AG10803 (cell line): ENCODE results near the gene DISC1.
"Not testable (repeated sequence)": the region's sequence is repeated elsewhere in the genome, so short reads cannot be mapped to it uniquely, and the experiment has no call there.

Experiments used
- DNase-seq: peaks from one replicate; pipeline ENCODE4 v3.0.0; 2010; ENCODE audit warnings: low read depth
- H3K4me3 ChIP-seq: 2 replicates; pipeline ENCODE4 v1.5.1; 2011; ENCODE audit warnings: mild to moderate bottlenecking, low read length, control low read depth
- TF ChIP-seq, protein P1 (sequence below): conservative IDR thresholded peaks from 2 replicates; pipeline ENCODE4 v1.5.1; 2011; ENCODE audit warnings: mild to moderate bottlenecking, low read length, control low read depth, inconsistent platforms

Gene DISC1

DNA sequence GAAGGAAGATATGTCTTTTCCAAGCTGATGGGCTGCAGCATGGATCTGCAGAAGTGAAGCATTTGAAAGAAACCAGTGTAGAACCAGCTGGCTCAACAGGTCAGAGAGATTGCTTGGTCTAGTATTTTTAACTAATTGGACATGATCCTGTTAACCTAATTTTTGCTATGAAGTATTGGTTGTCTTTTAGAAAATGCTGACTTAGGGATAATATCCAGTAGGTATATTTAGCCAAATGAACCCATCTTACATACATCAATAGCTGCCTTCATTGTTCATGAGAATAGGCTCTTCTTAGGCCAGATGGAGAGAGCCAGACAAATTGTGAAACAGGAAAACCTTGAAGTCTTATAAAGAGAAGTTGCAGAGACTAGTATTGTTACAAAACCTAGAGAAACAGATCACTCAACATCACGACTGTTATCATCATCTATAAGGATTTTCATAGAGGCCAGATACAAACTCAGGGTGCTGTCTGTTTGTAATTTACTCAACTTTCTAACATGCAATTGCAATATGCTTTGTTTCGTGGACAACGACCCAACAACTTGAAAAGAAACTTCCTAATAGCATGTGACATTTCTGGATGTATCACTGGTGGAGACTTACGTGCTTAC lies 148.2 kb downstream of the DISC1 start:
- DNase-seq, result peak; percentile 53
- TF ChIP-seq, protein P1, sequence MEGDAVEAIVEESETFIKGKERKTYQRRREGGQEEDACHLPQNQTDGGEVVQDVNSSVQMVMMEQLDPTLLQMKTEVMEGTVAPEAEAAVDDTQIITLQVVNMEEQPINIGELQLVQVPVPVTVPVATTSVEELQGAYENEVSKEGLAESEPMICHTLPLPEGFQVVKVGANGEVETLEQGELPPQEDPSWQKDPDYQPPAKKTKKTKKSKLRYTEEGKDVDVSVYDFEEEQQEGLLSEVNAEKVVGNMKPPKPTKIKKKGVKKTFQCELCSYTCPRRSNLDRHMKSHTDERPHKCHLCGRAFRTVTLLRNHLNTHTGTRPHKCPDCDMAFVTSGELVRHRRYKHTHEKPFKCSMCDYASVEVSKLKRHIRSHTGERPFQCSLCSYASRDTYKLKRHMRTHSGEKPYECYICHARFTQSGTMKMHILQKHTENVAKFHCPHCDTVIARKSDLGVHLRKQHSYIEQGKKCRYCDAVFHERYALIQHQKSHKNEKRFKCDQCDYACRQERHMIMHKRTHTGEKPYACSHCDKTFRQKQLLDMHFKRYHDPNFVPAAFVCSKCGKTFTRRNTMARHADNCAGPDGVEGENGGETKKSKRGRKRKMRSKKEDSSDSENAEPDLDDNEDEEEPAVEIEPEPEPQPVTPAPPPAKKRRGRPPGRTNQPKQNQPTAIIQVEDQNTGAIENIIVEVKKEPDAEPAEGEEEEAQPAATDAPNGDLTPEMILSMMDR, result no peak
- no peak overlapping the region for H3K4me3 ChIP-seq

DNA sequence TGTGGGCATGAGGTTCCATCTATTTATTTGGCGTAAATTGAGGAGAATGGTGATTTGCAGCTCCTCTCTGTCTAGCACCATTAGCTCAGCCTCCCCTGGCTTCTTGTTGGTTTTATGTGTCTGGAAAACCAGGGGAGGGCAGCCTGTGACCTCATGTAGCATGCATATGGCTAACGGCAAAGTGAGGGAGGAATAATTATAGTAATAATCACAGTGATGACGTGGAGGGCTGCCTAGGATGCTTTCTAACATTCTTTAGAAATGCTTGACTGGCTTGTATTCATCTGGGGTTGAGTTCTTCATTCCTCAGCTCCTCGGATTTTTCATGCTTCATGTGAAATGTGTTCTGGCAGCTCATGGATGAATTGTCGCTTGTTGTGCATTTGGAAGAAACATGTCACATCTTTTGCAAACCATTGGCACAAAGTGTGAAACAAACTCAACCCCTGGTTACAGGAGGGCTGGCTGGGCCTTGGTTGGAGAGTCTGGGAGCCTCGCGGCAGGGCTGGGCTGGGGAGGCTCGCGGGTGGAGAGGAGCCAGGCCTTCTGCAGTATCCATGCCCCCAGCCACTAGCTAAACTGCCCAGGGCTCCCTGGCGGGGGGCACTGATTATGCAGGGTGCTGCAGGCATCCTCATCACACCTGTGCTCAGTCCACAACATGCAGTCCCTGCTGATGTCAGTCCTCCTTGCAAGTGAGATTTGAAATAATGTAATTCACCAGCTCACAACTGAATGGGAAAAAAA lies 149.6 kb downstream of the DISC1 start:
- peak; percentile 94 for DNase-seq
- H3K4me3 ChIP-seq, result no peak overlapping the region
- TF ChIP-seq, protein P1, result peak; percentile 21

DNA sequence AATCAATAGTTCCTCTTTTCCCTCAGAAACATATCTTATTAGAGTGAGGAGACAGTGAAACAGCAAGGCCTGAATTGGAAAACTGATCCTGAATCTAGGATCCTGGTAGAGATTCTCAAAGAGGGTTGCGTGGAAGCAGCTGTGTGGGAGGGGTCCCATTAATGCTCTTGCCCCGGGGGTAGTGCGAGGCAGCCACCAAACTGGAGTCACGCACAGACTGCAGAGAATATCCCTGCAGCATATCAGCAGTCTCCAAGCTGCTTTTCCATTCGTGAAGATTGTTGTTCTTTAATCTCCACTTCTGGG lies 150.1 kb downstream of the DISC1 start:
- TF ChIP-seq, protein P1, result no peak
- DNase-seq, result no peak
- H3K4me3 ChIP-seq, result no peak overlapping the region

DNA sequence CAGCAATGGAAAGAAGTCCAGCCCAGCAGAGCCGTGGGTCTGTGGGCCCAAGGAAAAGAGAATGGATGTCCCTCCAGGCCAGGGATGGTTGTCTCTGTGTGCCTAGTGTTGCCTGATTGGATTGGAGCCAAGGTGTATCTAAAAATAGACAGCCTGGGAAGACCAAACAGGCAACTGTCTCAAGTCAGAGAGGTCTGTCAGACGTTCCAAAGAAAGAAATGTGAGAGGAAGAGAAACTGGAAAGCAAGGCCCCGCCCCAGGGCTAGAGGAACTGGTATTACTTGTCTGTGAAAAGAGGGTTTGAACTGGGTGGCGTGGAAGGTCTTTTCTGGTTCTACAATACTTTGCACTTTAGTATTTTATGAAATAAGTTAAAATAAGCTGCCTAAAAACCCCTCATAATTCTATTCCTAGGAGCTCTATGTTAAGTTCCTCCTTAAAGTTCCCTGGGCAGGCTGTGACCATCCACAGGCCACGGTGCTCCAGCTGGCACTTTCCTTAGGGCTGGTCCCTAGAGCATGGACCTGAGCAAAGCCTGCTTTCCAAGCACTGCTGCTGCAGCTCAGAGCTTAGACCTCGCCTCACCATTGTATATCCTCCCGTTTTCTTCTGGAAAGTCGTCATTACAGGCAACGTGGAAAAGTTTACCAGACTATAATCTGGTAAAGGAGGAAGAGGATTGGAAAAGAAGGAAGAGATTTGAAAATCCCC lies 151.6 kb downstream of the DISC1 start:
- DNase-seq, result peak; percentile 53
- no peak overlapping the region for H3K4me3 ChIP-seq
- TF ChIP-seq, protein P1, result no peak

DNA sequence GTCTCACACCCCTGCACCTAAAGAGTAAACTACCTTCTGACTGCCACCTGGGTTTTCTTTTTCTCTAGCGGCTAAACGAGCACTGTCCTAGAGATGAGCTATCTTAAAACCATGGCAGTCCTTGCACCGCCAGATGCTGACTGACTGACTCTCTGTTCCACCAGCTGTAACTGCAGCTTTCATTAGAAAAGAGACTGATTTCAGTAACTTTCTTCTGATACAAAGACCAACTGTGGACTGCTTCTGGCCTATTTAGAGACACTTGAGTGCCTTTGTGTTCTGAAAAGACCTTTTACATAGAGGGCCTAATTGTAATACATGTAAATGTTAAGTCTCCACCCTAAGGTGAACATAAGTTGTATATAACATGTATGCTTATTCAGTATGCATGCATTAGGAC lies 152.5 kb downstream of the DISC1 start:
- no peak overlapping the region for H3K4me3 ChIP-seq
- TF ChIP-seq, protein P1, result no peak
- DNase-seq, result no peak

DNA sequence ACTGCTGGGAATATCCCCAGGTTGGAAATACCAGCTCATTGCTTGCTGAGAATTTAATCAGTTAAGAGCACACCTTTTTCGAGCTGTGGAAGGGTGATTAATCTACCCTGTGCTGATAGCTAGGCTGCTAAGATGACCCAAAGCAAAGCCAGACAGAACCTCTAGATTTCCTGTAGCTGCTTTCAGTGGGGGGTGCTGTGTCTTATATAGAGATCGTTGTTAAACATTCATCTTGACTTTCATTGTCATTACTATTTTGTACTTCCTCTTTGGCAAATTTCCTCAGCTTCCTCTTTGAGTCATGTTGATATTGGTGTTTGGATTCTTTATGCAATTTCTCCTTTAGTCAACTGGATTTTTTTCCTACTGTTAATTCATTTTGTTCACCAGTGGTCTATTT lies 155.3 kb downstream of the DISC1 start:
- TF ChIP-seq, protein P1, result no peak
- no peak for DNase-seq
- H3K4me3 ChIP-seq, result no peak overlapping the region

DNA sequence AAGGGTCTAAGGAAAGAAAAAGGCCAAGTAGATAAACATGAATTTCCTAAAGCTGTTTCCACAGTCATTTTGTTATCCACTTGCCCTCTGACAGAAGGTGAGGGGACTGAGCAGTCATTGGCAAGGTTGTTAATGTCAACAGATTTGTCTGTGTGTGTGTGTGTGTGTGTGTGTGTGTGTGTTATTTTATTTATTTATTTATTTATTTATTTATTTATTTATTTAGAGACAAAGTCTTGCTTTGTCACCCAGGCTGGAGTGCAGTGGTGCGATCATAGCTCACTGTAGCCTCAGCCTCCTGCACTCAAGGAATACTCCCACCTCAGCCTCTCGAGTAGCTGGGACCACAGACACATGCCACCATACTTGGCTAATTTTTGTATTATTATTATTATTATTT lies 158.5 kb downstream of the DISC1 start:
- not testable (repeated sequence) for DNase-seq, H3K4me3 ChIP-seq
